ENCODE results near the gene IFI6. TPM values are rescaled to one million over a fixed set of nuclear protein-coding genes. Genes with fewer than 3 reads are reported as not detected.
A peak's percentile ranks its signal among the peaks of the same experiment; 100 is the strongest.

Gene IFI6
- total and polyA plus RNA-seq, 2 of the 4 experiments (the other 2 are of a cell fraction), result 7.3 to 16.8 TPM

GRCh38 chr1:27689423-27690173, 17.6 kb upstream of the IFI6 start:
- TF ChIP-seq CTCF (conservative IDR thresholded peaks at IDR 0.05; ENCODE audit: low read depth, low read length), result no peak
- no peak for TF ChIP-seq CHD1 (IDR thresholded peaks at IDR 0.05; ENCODE audit: low read depth, low read length)
- TF ChIP-seq MXI1 (IDR thresholded peaks at IDR 0.05; ENCODE audit: borderline replicate concordance, low read depth, low read length), result no peak
- TF ChIP-seq CEBPB (IDR thresholded peaks at IDR 0.05; ENCODE audit: low read depth, low read length), result no peak
- TF ChIP-seq NFE2L2 (IDR thresholded peaks at IDR 0.05; ENCODE audit: low read depth, low read length), result no peak
- no peak for TF ChIP-seq MAZ (IDR thresholded peaks at IDR 0.05; ENCODE audit: borderline replicate concordance, low read depth, low read length)
- TF ChIP-seq, protein P1, sequence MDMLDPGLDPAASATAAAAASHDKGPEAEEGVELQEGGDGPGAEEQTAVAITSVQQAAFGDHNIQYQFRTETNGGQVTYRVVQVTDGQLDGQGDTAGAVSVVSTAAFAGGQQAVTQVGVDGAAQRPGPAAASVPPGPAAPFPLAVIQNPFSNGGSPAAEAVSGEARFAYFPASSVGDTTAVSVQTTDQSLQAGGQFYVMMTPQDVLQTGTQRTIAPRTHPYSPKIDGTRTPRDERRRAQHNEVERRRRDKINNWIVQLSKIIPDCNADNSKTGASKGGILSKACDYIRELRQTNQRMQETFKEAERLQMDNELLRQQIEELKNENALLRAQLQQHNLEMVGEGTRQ (IDR thresholded peaks at IDR 0.05; ENCODE audit: low read depth, low read length), result no peak
- intact Hi-C loops (cut with micrococcal nuclease), result no loop called here

More at GRCh38 chr1:27689423-27690173, 17.6 kb upstream of the IFI6 start:
- dilution Hi-C loops (cut with HindIII; ENCODE audit: low sequenced_read_pairs, unreplicated experiment) (no loop called here), in situ Hi-C loops (cut with MboI; ENCODE audit: low sequenced_read_pairs) (no loop called here)
- no peak overlapping the region for H3K9ac ChIP-seq (ENCODE audit: low read depth, low read length)
- H2AK9ac ChIP-seq (replicated peaks; ENCODE audit: low read depth, low read length, poor library complexity), result no peak overlapping the region
- no peak overlapping the region for H4K8ac ChIP-seq (ENCODE audit: low read depth in 2 of 2, low read length in 2 of 2)
- DNase-seq (peak; percentile 57), ATAC-seq (ENCODE audit: low read depth) (peak; percentile 94)
- peak overlapping the region; percentile 26 for H2AFZ ChIP-seq (replicated peaks; ENCODE audit: low read length, poor library complexity)
- H3K14ac ChIP-seq (replicated peaks; ENCODE audit: low read depth, low read length), result no peak overlapping the region
- H3K9me1 ChIP-seq (ENCODE audit: insufficient read depth, low read length), result peaks cover 4% of the 10 kb centered on the region; the same call in 1 of the 2 replicates
- 0 out of 2 replicates have a peak overlapping the region, but pooled peaks have one; percentile 31 for H3K18ac ChIP-seq (ENCODE audit: low read depth, low read length)
- H3K9me3 ChIP-seq (ENCODE audit: control insufficient read depth, insufficient read depth, low read length), result no peaks in the 10 kb centered on the region
- peaks cover 42% of the 10 kb centered on the region for H3K27me3 ChIP-seq (ENCODE audit: control insufficient read depth, insufficient read depth, low read length)
- no peak overlapping the region for H4K5ac ChIP-seq (ENCODE audit: low read depth, low read length)
- POLR2A ChIA-PET (ENCODE audit: unreplicated experiment), result no interaction called here
- no peak overlapping the region for H3K27ac ChIP-seq (ENCODE audit: insufficient read depth, low read length)
- H3K36me3 ChIP-seq (ENCODE audit: control insufficient read depth, insufficient read depth, low read length), result no peaks in the 10 kb centered on the region
- CTCF ChIA-PET, result interaction anchor here (0.5 to 1.3 kb wide), 2 partner anchors 18 to 555 kb away, joined by 3 to 4 read pairs; partner anchors contain the start of gene IFI6
- H4K91ac ChIP-seq (ENCODE audit: insufficient read depth, low read depth, low read length), result no peak overlapping the region
- H4K20me1 ChIP-seq (ENCODE audit: insufficient read depth, low read length), result no peaks in the 10 kb centered on the region
- H3K4ac ChIP-seq (ENCODE audit: low read depth, low read length), result peak overlapping the region; percentile 29; the same call in 1 of the 2 replicates
- BruUV-seq (replicated peaks), result no TSS peak
- H3K4me1 ChIP-seq (ENCODE audit: control insufficient read depth, insufficient read depth, low read length), result 0 out of 2 replicates have a peak, but pooled peaks cover 2% of the 10 kb centered on the region
- H2BK120ac ChIP-seq (ENCODE audit: low read depth, low read length), result 0 out of 2 replicates have a peak overlapping the region, but pooled peaks have one; percentile 19
- no peaks in the 10 kb centered on the region for H3K79me1 ChIP-seq (ENCODE audit: low read depth in 1 of 2, low read length in 2 of 2)
- H3K4me3 ChIP-seq (ENCODE audit: insufficient read depth, low read depth, low read length), result no peak overlapping the region
- no peak overlapping the region for H2BK15ac ChIP-seq (ENCODE audit: low read depth, low read length)
- H3K56ac ChIP-seq (ENCODE audit: extremely low read depth, insufficient read depth, low read length), result no peak overlapping the region
- WGBS, 2 experiments (ENCODE audit: extremely low coverage in 2 of 2, insufficient read length in 1 of 2), result no CpG with 5 or more reads among the region's 4 CpGs
- H3K4me2 ChIP-seq (ENCODE audit: low read depth, low read length), result peak overlapping the region; percentile 61
- H2BK5ac ChIP-seq (ENCODE audit: low read depth, low read length, poor library complexity, severe bottlenecking), result no peak overlapping the region
- H3K23ac ChIP-seq (ENCODE audit: low read depth, low read length), result no peak overlapping the region
- H2BK20ac ChIP-seq (ENCODE audit: low read depth, low read length), result no peak overlapping the region
- H2AK5ac ChIP-seq (ENCODE audit: low read depth, low read length), result no peak overlapping the region
